HG03354 (cell line): ENCODE results near the gene PLA2G5.
"Not testable (repeated sequence)": the region's sequence is repeated elsewhere in the genome, so short reads cannot be mapped to it uniquely, and the experiment has no call there.

Source experiments
- ATAC-seq: cut with Tn5 transposase; IDR thresholded peaks from one replicate; pipeline ENCODE4 v1.9.1; 2021; ENCODE audit warnings: mild to moderate bottlenecking; ENCODE audit not compliant: unreplicated experiment, poor library complexity, severe bottlenecking

PLA2G5 gene, protein sequence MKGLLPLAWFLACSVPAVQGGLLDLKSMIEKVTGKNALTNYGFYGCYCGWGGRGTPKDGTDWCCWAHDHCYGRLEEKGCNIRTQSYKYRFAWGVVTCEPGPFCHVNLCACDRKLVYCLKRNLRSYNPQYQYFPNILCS

GRCh38 chr1:20069874-20070273 lies at the start of gene PLA2G5:
TSS of gene PLA2G5 (plus strand) at chr1:20070194. CDS start at chr1:20084831, 14,637 bp downstream.
- ATAC-seq: no peak

DNA sequence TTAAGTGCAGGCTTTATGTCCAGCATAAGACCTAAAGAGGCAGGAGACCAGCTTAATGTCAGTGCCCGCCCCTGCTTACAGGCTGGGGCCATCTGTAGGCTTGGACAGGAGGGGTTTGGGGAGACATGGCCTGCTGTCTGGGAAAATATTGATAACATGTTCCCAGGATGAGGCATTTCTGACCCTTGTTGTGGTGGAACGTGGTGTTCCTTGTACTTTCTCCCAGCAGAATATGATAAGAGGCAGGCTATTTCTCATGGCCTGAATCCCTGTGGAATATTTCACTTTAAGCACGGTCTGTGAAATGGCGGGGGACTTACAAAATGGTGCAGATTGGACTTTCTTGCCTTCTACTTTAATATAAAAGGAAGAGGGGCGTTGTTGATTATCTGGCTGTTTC lies 41.9 kb upstream of the PLA2G5 start:
- no peak for ATAC-seq

- no peak for ATAC-seq
Observed at GRCh38 chr1:20028726-20029125, 41.3 kb upstream of the PLA2G5 start.

DNA sequence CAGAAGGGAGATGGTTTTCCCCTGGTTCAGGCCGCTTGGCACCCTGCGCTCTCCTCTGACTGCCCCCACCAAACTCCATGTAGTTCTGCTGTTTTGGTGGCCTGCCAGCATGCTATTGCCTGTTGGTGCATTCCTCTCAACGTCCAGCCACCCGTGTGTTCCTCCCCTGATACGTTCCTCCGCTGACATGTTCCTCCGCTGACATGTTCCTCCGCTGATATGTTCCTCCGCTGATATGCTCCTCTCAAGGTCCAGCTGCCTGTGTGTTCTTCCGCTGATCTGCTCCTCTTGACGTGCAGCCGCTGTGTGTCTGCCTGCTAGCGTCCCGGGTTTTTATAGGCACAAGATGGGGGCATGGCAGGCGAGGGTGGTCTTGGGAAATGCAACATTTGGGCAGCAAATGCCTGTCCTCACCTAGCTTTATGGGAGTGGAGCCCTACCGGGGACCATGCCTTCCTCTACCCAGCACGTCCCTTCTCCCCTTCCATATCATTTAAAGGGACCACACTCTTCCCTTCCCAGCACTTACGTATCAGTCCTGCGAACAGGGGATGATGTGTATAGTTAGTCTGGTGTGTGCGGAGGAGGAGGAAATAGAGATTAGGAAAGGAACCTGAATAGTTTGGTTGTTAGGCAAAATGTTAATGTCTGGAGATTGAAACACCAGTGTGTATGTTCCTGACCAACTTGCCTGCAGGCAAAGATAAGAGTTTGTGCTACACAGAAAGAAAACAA lies 40.6 kb upstream of the PLA2G5 start:
- ATAC-seq: no peak

DNA sequence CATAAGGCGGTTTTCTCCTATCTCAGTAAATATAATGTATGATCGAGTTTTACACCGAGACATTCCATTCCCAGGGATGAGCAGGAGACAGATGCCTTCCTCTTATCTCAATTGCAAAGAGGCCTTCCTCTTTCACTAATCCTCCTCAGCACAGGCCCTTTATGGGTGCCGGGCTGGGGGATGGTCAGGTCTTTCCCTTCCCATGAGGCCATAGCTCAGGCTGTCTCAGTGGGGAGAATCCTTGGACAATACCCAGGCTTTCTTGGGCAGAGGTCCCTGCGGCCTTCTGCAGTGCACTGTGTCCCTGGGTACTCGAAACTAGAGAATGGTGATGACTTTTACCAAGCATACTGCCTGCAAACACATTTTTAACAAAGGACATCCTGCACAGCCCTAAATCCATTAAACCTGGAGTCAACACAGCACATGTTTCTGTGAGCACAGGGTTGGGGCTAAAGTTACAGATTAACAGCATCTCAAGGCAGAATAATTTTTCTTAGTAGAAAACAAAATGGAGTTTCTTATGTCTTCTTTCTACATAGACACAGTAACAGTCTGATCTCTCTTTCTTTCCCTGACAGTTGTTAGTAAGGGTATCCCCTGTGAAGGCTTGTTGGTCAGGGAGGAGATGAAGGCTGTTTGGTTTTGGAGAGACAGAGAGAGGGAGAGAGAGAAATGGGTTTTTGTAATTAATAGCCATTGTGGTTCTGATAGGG lies 39.4 kb upstream of the PLA2G5 start:
- not testable (repeated sequence) for ATAC-seq

GRCh38 chr1:20031161-20031560 lies 38.8 kb upstream of the PLA2G5 start:
- ATAC-seq: no peak

- no peak for ATAC-seq
Observed at GRCh38 chr1:20031836-20032235, 38.2 kb upstream of the PLA2G5 start.

- no peak for ATAC-seq
Observed at GRCh38 chr1:20032425-20032824, 37.6 kb upstream of the PLA2G5 start.

DNA sequence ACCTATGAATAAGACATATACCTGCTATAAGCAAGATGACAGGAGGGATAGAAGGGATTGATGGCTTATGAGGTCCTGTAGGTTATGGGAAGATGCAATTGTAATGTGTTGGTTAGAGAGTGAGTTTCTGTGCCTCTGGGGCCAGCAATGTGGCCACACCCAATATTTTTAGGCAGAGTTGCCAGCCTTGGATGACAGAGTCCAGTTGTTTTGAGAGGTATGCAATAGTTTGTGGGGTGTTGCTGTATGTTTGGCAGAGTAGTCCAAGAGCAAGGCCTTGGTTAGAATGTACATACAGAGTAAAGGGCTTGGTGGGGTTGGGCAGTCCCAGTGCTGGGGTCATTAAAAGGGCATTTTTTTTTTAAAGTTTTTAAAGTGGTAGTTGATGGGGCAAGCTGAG lies 36.6 kb upstream of the PLA2G5 start:
- no peak for ATAC-seq

- no peak for ATAC-seq
Observed at GRCh38 chr1:20035114-20035513, 34.9 kb upstream of the PLA2G5 start.

DNA sequence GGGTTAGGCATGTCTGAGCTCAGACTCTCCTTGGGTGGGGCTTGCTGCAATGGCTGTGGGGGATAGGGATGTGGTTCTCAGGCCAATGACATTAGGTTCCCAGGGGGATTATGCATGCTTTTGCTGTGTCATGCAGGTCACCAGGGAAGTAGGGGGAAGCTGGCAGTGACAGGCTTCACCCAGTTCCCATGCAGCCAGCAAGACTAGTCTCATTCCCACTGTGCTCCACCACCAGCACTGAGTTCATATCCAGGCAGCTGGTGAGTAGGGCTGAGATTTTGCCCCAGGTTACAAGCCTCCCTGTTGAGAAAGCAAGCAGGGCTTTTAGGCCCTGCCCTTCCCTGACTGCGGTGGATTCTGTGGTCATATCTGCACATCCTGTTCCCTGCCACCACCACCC lies 32.1 kb upstream of the PLA2G5 start:
- ATAC-seq: no peak

- ATAC-seq: no peak
Observed at GRCh38 chr1:20047096-20047495, 22.9 kb upstream of the PLA2G5 start.

DNA sequence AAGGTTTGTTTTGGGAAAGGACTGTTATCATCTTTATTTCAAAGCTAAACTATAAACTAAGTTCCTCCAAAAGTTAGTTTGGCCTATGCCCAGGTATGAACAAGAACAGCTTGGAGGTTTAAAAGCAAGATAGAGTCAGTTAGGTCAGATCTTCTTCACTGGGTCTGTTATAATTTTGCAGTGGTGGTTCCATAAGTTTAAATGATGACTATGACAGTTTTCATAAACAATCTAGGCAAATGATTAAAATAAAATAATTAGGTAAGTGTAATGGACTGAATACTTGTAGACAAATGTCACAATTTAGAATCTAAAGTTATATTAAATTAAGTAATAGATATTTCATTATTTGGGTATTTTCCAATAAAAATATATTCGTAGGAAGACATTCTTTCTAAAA lies 21.4 kb upstream of the PLA2G5 start:
- ATAC-seq: no peak

DNA sequence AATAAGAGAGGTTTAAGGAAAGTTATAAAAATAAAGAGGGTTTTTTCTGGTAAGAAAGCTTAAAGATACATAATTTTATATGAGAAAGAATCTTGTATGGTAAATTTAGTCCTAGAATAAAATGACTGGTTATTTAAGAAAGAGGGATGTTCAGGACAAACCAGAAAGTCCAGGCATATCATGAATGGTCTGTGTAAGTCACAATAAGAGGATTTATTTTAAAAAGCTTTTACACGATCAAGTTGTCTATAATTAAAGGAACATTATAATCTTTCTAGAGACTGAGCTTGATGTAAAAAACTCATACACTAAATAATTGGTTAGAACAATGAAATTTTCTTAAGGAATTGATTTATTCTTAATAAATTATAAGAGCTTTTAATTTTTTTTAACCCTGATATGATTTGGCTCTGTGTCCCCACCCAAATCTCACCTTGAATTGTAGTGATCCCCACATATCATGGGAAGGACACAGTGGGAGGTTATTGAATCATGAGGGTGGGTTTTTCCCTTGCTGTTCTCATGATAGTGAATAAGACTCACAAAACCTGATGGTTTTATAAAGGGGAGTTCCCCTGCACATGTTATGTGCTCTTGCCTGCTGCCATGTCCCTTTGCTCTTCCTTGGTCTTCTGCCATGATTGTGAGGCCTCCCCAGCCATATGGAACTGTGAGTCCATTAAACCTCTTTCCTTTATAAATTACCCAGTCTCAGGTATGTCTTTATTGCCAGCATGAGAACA lies 20.8 kb upstream of the PLA2G5 start:
- not testable (repeated sequence) for ATAC-seq

DNA sequence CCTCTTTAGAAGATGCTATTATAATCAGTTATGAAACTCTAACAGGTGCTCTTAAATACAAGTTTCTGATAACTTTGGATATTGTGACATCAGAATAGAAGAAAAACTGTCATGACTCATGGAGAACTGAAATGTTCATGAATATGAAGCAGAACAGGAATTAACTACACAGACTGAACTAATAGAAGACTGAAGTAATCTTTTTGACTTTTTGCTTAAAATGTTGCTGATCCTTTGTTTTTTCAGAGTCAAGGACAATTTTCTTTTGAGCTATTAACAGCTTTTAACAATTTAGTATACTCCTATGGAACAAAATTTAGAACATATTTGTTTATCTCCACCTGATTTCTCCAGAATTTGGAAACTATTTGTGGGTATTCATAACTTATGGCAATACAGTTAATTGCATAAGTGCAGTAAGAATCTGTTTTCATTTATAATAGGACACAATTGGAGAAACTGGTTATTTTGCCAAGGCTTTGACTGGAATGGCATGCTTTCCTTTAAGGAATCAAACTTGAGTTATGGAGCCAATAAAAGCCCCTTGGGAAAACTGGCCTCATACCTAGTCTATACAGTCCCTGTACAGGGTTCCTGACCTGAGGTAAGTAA lies 18.7 kb upstream of the PLA2G5 start:
- no peak for ATAC-seq

DNA sequence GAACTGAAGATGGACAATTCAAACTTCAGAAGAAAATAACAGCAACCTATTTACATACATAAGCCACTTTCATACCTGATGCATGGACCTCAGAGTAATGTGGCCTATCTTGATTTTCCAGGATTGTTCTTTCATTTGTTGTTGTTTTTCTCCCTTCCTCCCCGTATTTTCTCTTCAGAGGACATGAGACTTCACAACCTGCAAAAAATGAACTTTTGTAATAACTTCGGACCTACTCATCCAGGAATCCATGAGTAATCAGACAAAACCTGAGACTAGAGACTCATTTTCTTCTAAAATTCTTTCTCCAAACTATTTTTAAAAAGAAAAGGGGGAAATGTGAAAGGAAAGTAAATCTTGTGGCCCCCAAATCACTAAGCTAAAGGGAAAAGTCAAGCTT lies 17.6 kb upstream of the PLA2G5 start:
- no peak for ATAC-seq

DNA sequence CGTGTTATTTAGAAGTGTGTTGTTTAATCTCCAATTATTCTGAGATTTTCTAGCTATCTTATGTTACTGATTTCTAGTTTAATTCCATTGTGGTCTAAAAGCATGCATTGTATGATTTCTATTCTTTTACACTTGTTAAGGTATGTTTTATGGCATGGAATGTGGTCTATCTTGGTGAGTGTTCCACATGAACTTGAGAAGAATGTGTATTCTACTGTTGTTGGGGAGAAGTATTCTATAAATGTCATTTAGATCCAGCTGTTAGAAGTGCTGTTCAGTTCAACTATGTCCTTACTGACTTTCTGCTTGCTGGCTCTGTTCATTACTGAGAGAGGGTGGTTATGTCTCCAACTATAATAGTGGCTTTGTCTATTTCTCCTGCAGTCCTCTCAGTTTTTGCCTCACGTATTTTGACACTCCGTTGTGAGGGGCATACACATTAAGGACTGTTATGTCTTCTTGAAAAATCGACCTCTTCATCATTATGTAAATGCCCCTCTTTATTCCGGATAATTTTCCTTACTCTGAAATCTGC lies 12.0 kb upstream of the PLA2G5 start:
- ATAC-seq: no peak

GRCh38 chr1:20058531-20058930 lies 11.5 kb upstream of the PLA2G5 start:
- ATAC-seq: no peak

DNA sequence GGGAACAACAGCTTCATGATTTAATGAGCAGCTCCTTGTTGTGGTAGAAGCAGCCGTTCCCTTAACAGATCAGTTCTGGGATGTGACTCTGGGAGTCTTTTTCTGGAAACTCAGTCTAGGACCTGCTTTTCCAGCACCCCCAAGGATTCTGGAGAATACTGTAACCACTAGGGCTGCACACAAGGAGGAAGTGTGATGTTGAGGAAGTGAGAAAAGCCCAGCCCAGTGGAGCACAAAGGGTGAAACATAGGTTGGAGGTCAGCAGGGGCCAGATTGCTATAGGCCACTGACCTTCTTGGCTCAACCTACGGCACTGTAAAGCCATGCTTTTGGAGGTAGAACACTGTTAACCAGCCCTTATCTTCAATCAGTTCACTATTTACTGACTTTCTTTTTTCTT lies 10.1 kb upstream of the PLA2G5 start:
- ATAC-seq: peak; percentile 42

DNA sequence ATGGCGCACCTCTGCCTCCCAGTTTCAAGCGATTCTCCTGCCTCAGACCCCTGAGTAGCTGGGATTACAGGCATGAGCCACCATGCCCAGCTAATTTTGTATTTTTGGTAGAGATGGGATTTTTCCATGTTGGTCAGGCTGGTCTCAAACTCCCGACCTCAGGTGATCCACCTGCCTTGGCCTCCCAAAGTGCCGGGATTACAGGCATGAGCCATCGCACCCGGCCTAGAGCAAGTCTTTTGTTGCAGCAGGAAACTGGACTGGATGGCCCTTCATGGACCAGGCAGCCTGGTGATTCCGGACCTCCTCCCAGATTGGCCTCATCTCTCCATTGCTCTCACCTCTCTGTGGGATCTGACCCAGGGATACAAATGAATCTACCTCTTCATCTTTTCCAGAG lies 9.2 kb upstream of the PLA2G5 start:
- not testable (repeated sequence) for ATAC-seq
